ENCODE results near the gene EXD3.

Gene EXD3

GRCh38 chr9:137426018-137426681, 3.2 kb upstream of the EXD3 start:
- FAIRE-seq (no peak), DNase-seq (ENCODE audit: insufficient read length, low spot score) (no peak)
- TF ChIP-seq CTCF (IDR thresholded peaks at IDR 0.05; ENCODE audit: insufficient read depth, missing control alignments) = no peak

- no peak for DNase-seq (ENCODE audit: insufficient read length, low spot score)
- FAIRE-seq = no peak
- no peak for TF ChIP-seq CTCF (IDR thresholded peaks at IDR 0.05; ENCODE audit: insufficient read depth, missing control alignments)
Observed at GRCh38 chr9:137423514-137424291, 741 bp upstream of the EXD3 start.

GRCh38 chr9:137421838-137422603, 941 bp downstream of the EXD3 start:
- no peak for TF ChIP-seq CTCF (IDR thresholded peaks at IDR 0.05; ENCODE audit: insufficient read depth, missing control alignments)
- FAIRE-seq = no peak
- no peak for DNase-seq (ENCODE audit: insufficient read length, low spot score)

- FAIRE-seq = no peak
- no peak for DNase-seq (ENCODE audit: insufficient read length, low spot score)
- no peak for TF ChIP-seq CTCF (IDR thresholded peaks at IDR 0.05; ENCODE audit: insufficient read depth, missing control alignments)
Observed at GRCh38 chr9:137417161-137418021, 5.6 kb downstream of the EXD3 start.

- FAIRE-seq (no peak), DNase-seq (ENCODE audit: insufficient read length, low spot score) (no peak)
- no peak for TF ChIP-seq CTCF (IDR thresholded peaks at IDR 0.05; ENCODE audit: insufficient read depth, missing control alignments)
Observed at GRCh38 chr9:137416563-137417151, 6.3 kb downstream of the EXD3 start.

- TF ChIP-seq CTCF (IDR thresholded peaks at IDR 0.05; ENCODE audit: insufficient read depth, missing control alignments) = no peak
- DNase-seq (ENCODE audit: insufficient read length, low spot score) (no peak), FAIRE-seq (no peak)
Observed at GRCh38 chr9:137416006-137416562, 6.9 kb downstream of the EXD3 start.
